Activated naive CD4-positive, alpha-beta T cell treated with Interleukin-2 at 50 U/mL for 16 hours (primary cell): ENCODE data around the gene NTN1.

Source experiments
- DNase-seq: peaks from one replicate; pipeline ENCODE4 v3.0.0-alpha.2; 2020

Gene NTN1

GRCh38 chr17:9287306-9287705 is 266.0 kb downstream of the NTN1 start:
- DNase-seq: no peak

- DNase-seq: peak; percentile 12
Measured at GRCh38 chr17:9290226-9290613, 268.9 kb downstream of the NTN1 start.

GRCh38 chr17:9291912-9292560 is 270.7 kb downstream of the NTN1 start:
- peak; percentile 52 for DNase-seq

- DNase-seq: no peak
Measured at GRCh38 chr17:9292561-9292941, 271.2 kb downstream of the NTN1 start.
